Stomach (tissue), 4 donors: ENCODE measurements around the gene SERAC1.
"Not testable (repeated sequence)": the region's sequence is repeated elsewhere in the genome, so short reads cannot be mapped to it uniquely, and the experiment has no call there.

Source experiments
- POLR2A ChIP-seq, 4 donors: fragments of 450-650 bp; IDR thresholded peaks; one replicate each; pipeline ENCODE4 v1.6.1; 2016; ENCODE audit warnings: antibody characterized with exemption in 4 of 4, control low read depth in 2 of 4, mild to moderate bottlenecking in 1 of 4, moderate library complexity in 1 of 4
- POLR2AphosphoS5 ChIP-seq, 3 donors: sonication (generic); formaldehyde crosslinking; IDR thresholded peaks; one replicate each; pipeline ENCODE4 v1.6.1; 2016; ENCODE audit warnings: antibody characterized with exemption in 3 of 3
- TF ChIP-seq, protein P1 (sequence below), 7 experiments: fragments of 450-650 bp in 4 of 7; fragments of 200-600 bp in 3 of 7; sonication (generic) in 3 of 7; IDR thresholded peaks; one replicate each; pipeline ENCODE4 v1.5.1; 2016 to 2019; ENCODE audit warnings: antibody characterized with exemption in 7 of 7, control low read depth in 2 of 7, mild to moderate bottlenecking in 1 of 7

DNA sequence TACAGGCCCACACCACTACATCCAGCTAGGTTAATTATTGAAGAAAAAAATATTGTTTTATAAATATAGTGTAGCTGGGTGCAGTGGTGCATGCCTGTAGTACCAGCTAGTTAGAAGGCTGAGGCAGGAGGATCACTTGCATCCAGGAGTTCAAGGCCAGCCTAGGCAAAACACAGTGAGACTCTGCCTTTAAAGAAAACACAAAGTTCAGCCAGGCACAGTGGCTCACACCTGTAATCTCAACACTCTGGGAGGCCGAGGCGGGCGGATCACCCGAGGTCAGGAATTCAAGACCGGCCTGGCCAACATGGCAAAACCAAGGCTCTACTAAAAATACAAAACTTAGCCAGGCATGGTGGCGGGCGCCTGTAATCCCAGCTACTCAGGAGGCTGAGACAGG lies 16.0 kb downstream of the SERAC1 start:
- TF ChIP-seq, protein P1, sequence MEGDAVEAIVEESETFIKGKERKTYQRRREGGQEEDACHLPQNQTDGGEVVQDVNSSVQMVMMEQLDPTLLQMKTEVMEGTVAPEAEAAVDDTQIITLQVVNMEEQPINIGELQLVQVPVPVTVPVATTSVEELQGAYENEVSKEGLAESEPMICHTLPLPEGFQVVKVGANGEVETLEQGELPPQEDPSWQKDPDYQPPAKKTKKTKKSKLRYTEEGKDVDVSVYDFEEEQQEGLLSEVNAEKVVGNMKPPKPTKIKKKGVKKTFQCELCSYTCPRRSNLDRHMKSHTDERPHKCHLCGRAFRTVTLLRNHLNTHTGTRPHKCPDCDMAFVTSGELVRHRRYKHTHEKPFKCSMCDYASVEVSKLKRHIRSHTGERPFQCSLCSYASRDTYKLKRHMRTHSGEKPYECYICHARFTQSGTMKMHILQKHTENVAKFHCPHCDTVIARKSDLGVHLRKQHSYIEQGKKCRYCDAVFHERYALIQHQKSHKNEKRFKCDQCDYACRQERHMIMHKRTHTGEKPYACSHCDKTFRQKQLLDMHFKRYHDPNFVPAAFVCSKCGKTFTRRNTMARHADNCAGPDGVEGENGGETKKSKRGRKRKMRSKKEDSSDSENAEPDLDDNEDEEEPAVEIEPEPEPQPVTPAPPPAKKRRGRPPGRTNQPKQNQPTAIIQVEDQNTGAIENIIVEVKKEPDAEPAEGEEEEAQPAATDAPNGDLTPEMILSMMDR (IDR thresholded peaks at IDR 0.05): not testable (repeated sequence)
- not testable (repeated sequence) for TF ChIP-seq POLR2AphosphoS5, POLR2A (IDR thresholded peaks at IDR 0.05)
